ENCODE measurements around the gene ARHGAP32.

DNA sequence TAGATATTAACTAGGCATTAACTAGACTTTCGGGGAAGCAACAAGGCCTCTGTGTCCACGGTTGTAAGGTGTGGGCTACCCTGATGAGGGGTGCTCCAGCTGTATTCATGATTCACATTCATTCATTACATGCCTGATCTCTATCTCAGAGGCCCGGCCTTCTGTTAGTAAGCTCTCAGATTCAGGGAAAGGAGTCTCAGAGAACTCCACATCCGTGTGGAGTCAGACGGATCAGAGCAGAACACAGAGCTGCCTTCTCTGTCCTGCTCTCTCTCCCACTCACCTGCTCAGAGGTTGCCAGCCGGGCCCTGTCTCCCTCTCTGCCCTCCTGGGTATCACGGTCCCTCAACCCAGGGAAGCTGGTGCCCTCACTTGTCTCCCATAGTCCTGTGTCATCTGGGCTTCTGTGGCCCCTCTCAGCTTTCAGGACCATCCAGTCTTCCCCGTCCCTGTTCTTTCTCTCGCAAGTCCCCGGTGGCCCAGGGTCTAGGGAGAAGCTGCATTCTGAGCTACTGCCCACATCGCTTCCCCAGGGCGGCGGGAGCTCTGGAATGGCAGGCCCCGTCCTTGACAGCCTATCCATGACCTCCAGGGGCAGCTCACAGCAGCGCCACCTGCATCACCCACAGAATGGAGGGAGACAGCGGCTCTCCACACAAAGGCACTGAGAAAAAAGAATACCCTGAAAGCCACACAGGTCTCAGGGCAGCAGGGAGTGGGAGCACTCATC, 253.8 kb downstream of the ARHGAP32 start:
- TF ChIP-seq, protein P1, sequence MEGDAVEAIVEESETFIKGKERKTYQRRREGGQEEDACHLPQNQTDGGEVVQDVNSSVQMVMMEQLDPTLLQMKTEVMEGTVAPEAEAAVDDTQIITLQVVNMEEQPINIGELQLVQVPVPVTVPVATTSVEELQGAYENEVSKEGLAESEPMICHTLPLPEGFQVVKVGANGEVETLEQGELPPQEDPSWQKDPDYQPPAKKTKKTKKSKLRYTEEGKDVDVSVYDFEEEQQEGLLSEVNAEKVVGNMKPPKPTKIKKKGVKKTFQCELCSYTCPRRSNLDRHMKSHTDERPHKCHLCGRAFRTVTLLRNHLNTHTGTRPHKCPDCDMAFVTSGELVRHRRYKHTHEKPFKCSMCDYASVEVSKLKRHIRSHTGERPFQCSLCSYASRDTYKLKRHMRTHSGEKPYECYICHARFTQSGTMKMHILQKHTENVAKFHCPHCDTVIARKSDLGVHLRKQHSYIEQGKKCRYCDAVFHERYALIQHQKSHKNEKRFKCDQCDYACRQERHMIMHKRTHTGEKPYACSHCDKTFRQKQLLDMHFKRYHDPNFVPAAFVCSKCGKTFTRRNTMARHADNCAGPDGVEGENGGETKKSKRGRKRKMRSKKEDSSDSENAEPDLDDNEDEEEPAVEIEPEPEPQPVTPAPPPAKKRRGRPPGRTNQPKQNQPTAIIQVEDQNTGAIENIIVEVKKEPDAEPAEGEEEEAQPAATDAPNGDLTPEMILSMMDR (IDR thresholded peaks at IDR 0.05) = no peak
- no peak for TF ChIP-seq POLR2AphosphoS5 (IDR thresholded peaks at IDR 0.05)

Data from breast epithelium (tissue), 3 donors.